MCF 10A (cell line): ENCODE measurements around the gene PNCK. TPM values are rescaled to one million over a fixed set of nuclear protein-coding genes. Genes with fewer than 3 reads are reported as not detected.
A peak's percentile ranks its signal among the peaks of the same experiment; 100 is the strongest.

Source experiments
- BruUV-seq: library from RNA; stranded (reverse); fragments of 400-500 nt; replicated peaks from 2 replicates; lab custom pipeline; 2021; lab: Mats Ljungman, UMichigan
- CTCF ChIA-PET: fragments of 300-600 bp; sonication (Branson Sonifier 250); formaldehyde crosslinking; extraction: SDS; loops from one replicate; lab custom pipeline; 2021; ENCODE audit warnings: antibody characterized with exemption, inconsistent platforms; lab: Yijun Ruan, JAX
- POLR2A ChIA-PET: fragments of 300-600, 350-650 bp; sonication (Branson Sonifier 250); formaldehyde crosslinking; extraction: SDS; loops from one replicate; lab custom pipeline; 2020; ENCODE audit warnings: antibody characterized with exemption, inconsistent platforms; lab: Yijun Ruan, JAX
- DNase-seq: peaks from one replicate; pipeline ENCODE4 v3.0.0-alpha.2; 2018; ENCODE audit not compliant: unreplicated experiment
- H3K27ac Mint-ChIP-seq: one replicate; pipeline ENCODE4 v1.8.0; 2022; ENCODE audit warnings: mild to moderate bottlenecking, low read depth, mixed read lengths; ENCODE audit not compliant: unreplicated experiment
- H3K27me3 Mint-ChIP-seq: one replicate; pipeline ENCODE4 v1.8.0; 2022; ENCODE audit warnings: mixed read lengths; ENCODE audit not compliant: insufficient read depth, unreplicated experiment
- H3K36me3 Mint-ChIP-seq: one replicate; pipeline ENCODE4 v1.8.0; 2022; ENCODE audit warnings: mild to moderate bottlenecking, moderate library complexity, mixed read lengths; ENCODE audit not compliant: insufficient read depth, unreplicated experiment
- H3K4me1 Mint-ChIP-seq: one replicate; pipeline ENCODE4 v1.8.0; 2022; ENCODE audit warnings: mixed read lengths; ENCODE audit not compliant: insufficient read depth, unreplicated experiment
- H3K4me3 Mint-ChIP-seq: one replicate; pipeline ENCODE4 v1.8.0; 2022; ENCODE audit warnings: mild to moderate bottlenecking, moderate library complexity, mixed read lengths; ENCODE audit not compliant: unreplicated experiment
- H3K9me3 Mint-ChIP-seq: one replicate; pipeline ENCODE4 v1.8.0; 2022; ENCODE audit warnings: mixed read lengths; ENCODE audit not compliant: unreplicated experiment
- CTCF ChIP-seq: fragments of 200-600 bp; IDR thresholded peaks from one replicate; pipeline ENCODE4 v1.8.0; 2022; ENCODE audit warnings: antibody characterized with exemption, mild to moderate bottlenecking; ENCODE audit not compliant: unreplicated experiment
- intact Hi-C: fragments of 100-400 bp; cut with micrococcal nuclease; formaldehyde crosslinking; loops from 2 replicates; pipeline ENCODE4 v1.14.1; 2022
- total RNA-seq: library from RNA; stranded (reverse); gene quantifications from 2 replicates; pipeline ENCODE4 v1.2.3, GENCODE V29; 2022

Gene PNCK
- total RNA-seq, 1 experiment from 2014 or later = not detected

- no peaks in the 10 kb centered on the region for H3K36me3 Mint-ChIP-seq
- intact Hi-C loops = loop anchor here (5.0 kb wide), 2 partner anchors 111 to 131 kb away; no protein-coding TSS in a partner anchor
- no peaks in the 10 kb centered on the region for H3K27me3 Mint-ChIP-seq
- H3K9me3 Mint-ChIP-seq = no peaks in the 10 kb centered on the region
- H3K4me3 Mint-ChIP-seq = peak overlapping the region; percentile 68
- H3K27ac Mint-ChIP-seq = no peak overlapping the region
- no peaks in the 10 kb centered on the region for H3K4me1 Mint-ChIP-seq
- TF ChIP-seq CTCF = peak; percentile 59
- POLR2A ChIA-PET = interaction anchor here (0.9 to 1.2 kb wide), 2 partner anchors 15 to 129 kb away, joined by 3 read pairs; no protein-coding TSS in a partner anchor
- BruUV-seq = no TSS peak
- CTCF ChIA-PET = interaction anchor here (0.6 to 4.0 kb wide), 25 partner anchors 10 to 285 kb away, joined by 3 to 45 read pairs (median 6); partner anchors contain the start of gene DUSP9
- peak; percentile 64 for DNase-seq
Measured at GRCh38 chrX:153667956-153668396, 5.6 kb downstream of the PNCK start.

- H3K4me1 Mint-ChIP-seq = no peaks in the 10 kb centered on the region
- H3K9me3 Mint-ChIP-seq = no peaks in the 10 kb centered on the region
- H3K27me3 Mint-ChIP-seq = no peaks in the 10 kb centered on the region
- no peak for DNase-seq
- BruUV-seq = no TSS peak
- POLR2A ChIA-PET = interaction anchor here (0.6 to 1.2 kb wide), 3 partner anchors 14 to 205 kb away, joined by 3 read pairs; no protein-coding TSS in a partner anchor
- no peaks in the 10 kb centered on the region for H3K36me3 Mint-ChIP-seq
- H3K4me3 Mint-ChIP-seq = peak overlapping the region; percentile 68
- H3K27ac Mint-ChIP-seq = no peak overlapping the region
- intact Hi-C loops = loop anchor here (5.0 kb wide), 2 partner anchors 110 to 130 kb away; no protein-coding TSS in a partner anchor
- CTCF ChIA-PET = interaction anchor here (0.6 to 4.0 kb wide), 31 partner anchors 9 to 749 kb away, joined by 3 to 45 read pairs (median 4); partner anchors contain the start of gene DUSP9
- no peak for TF ChIP-seq CTCF
Measured at GRCh38 chrX:153667281-153667955, 6.2 kb downstream of the PNCK start.

GRCh38 chrX:153665726-153666306 is 7.8 kb downstream of the PNCK start:
- TF ChIP-seq CTCF = no peak
- Mint-ChIP-seq H3K27me3 (peaks cover 8% of the 10 kb centered on the region), H3K27ac (no peak overlapping the region), H3K36me3 (no peaks in the 10 kb centered on the region), H3K4me3 (no peak overlapping the region), H3K9me3 (no peaks in the 10 kb centered on the region), H3K4me1 (no peaks in the 10 kb centered on the region)
- CTCF ChIA-PET = interaction anchor here (0.6 to 3.9 kb wide), 5 partner anchors 57 to 127 kb away, joined by 3 to 42 read pairs (median 5); no protein-coding TSS in a partner anchor
- POLR2A ChIA-PET = no interaction called here
- DNase-seq = no peak
- intact Hi-C loops = loop anchor here (5.0 kb wide), 2 partner anchors 109 to 129 kb away; no protein-coding TSS in a partner anchor
- BruUV-seq = no TSS peak

- Mint-ChIP-seq H3K27ac (no peak overlapping the region), H3K36me3 (no peaks in the 10 kb centered on the region), H3K4me3 (no peak overlapping the region), H3K27me3 (peaks cover 11% of the 10 kb centered on the region), H3K9me3 (peaks cover 10% of the 10 kb centered on the region), H3K4me1 (no peaks in the 10 kb centered on the region)
- peak; percentile 41 for TF ChIP-seq CTCF
- intact Hi-C loops = loop anchor here (5.0 kb wide), 1 partner anchor 720 kb away; no protein-coding TSS in a partner anchor
- CTCF ChIA-PET = interaction anchor here (0.6 to 1.8 kb wide), 10 partner anchors 12 to 816 kb away, joined by 3 to 9 read pairs (median 6); partner anchors contain the start of gene PNCK
- POLR2A ChIA-PET = interaction anchor here (0.6 to 0.8 kb wide), 3 partner anchors 10 to 68 kb away, joined by 3 read pairs; no protein-coding TSS in a partner anchor
- BruUV-seq = no TSS peak
- peak; percentile 38 for DNase-seq
Measured at GRCh38 chrX:153662266-153662665, 11.3 kb downstream of the PNCK start.
